ENCODE measurements around the gene CD59.
"Not testable (repeated sequence)": the region's sequence is repeated elsewhere in the genome, so short reads cannot be mapped to it uniquely, and the experiment has no call there.

The CD59 gene

GRCh38 chr11:33713151-33713855, 22.9 kb downstream of the CD59 start:
- no peak for DNase-seq

GRCh38 chr11:33712436-33712835, 23.8 kb downstream of the CD59 start:
- no peak for DNase-seq

- no peak for DNase-seq
Observed at GRCh38 chr11:33709466-33709865, 26.8 kb downstream of the CD59 start.

GRCh38 chr11:33708985-33709384, 27.2 kb downstream of the CD59 start:
- DNase-seq = no peak

- DNase-seq = not testable (repeated sequence)
Observed at GRCh38 chr11:33707831-33708230, 28.4 kb downstream of the CD59 start.

- no peak for DNase-seq
Observed at GRCh38 chr11:33706966-33707365, 29.3 kb downstream of the CD59 start.

- no peak for DNase-seq
Observed at GRCh38 chr11:33706546-33706945, 29.7 kb downstream of the CD59 start.

- DNase-seq = no peak
Observed at GRCh38 chr11:33704240-33705002, 31.8 kb downstream of the CD59 start.

GRCh38 chr11:33703788-33704187, 32.4 kb downstream of the CD59 start:
- no peak for DNase-seq

GRCh38 chr11:33703234-33703633, 33.0 kb downstream of the CD59 start:
- no peak for DNase-seq

GRCh38 chr11:33701302-33702230, 34.7 kb downstream of the CD59 start:
- DNase-seq = no peak

- DNase-seq = peak; percentile 88
Observed at GRCh38 chr11:33700502-33701271, 35.5 kb downstream of the CD59 start, which contains the start of gene C11orf91. C11orf91 (minus strand) TSS chr11:33700826; CDS start chr11:33700740, 86 bp downstream.

- DNase-seq = no peak
Observed at GRCh38 chr11:33700063-33700501, 36.1 kb downstream of the CD59 start.

GRCh38 chr11:33699515-33700062, 36.6 kb downstream of the CD59 start:
- no peak for DNase-seq

GRCh38 chr11:33698921-33699320, 37.3 kb downstream of the CD59 start:
- DNase-seq = no peak

GRCh38 chr11:33697997-33698396, 38.2 kb downstream of the CD59 start:
- DNase-seq = no peak

- DNase-seq = no peak
Observed at GRCh38 chr11:33696931-33697638, 39.1 kb downstream of the CD59 start.

GRCh38 chr11:33696411-33696810, 39.8 kb downstream of the CD59 start:
- DNase-seq = no peak

- DNase-seq = no peak
Observed at GRCh38 chr11:33695051-33695566, 41.1 kb downstream of the CD59 start.

- DNase-seq = no peak
Observed at GRCh38 chr11:33694346-33695050, 41.7 kb downstream of the CD59 start.

Measured in 8988T (cell line).